ENCODE measurements around the gene RALGDS. TPM values are rescaled to one million over a fixed set of nuclear protein-coding genes. Genes with fewer than 3 reads are reported as not detected.

The RALGDS gene
- total and polyA plus RNA-seq, 9 of the 15 experiments (the other 6 are each of a cell fraction or from before 2014, with no cell fraction given): 0.75 to 43.3 (median 27.1) TPM

GRCh38 chr9:133122935-133123611 lies 2.0 kb upstream of the RALGDS start (continued):
- TF ChIP-seq HDAC3 (IDR thresholded peaks at IDR 0.05; ENCODE audit: borderline replicate concordance, partially characterized antibody) (no peak), MEF2A (IDR thresholded peaks at IDR 0.05; ENCODE audit: control insufficient read depth, low read depth, low read length) (no peak), HMG20B (CRISPR knock-in tag; IDR thresholded peaks at IDR 0.05) (no peak), POLR2A (conservative IDR thresholded peaks at IDR 0.05) (peak; percentile 49; the same call in 1 of the 2 replicates), PYGO2 (tag; IDR thresholded peaks at IDR 0.05) (no peak), TFAM (CRISPR knock-in tag; conservative IDR thresholded peaks at IDR 0.05) (no peak), HLTF (IDR thresholded peaks at IDR 0.05) (peak; percentile 84), HOXB6 (CRISPR knock-in tag; IDR thresholded peaks at IDR 0.05; ENCODE audit: borderline replicate concordance) (no peak), ZNF830 (CRISPR knock-in tag; IDR thresholded peaks at IDR 0.05) (no peak), NCOA6 (IDR thresholded peaks at IDR 0.05) (no peak), ILK (tag; IDR thresholded peaks at IDR 0.05; ENCODE audit: borderline replicate concordance, low read depth) (no peak), STAT5B (CRISPR knock-in tag; IDR thresholded peaks at IDR 0.05) (no peak), ZNF146 (CRISPR knock-in tag; IDR thresholded peaks at IDR 0.05; ENCODE audit: unreplicated experiment) (no peak), PHF21A (IDR thresholded peaks at IDR 0.05; ENCODE audit: borderline replicate concordance, low read depth) (no peak), RBM34 (IDR thresholded peaks at IDR 0.05; ENCODE audit: borderline replicate concordance, insufficient read depth, low read length) (no peak), NR2C2 (CRISPR knock-in tag; IDR thresholded peaks at IDR 0.05) (no peak), NR2C2 (tag; IDR thresholded peaks at IDR 0.05) (peak; percentile 87), ZZZ3 (IDR thresholded peaks at IDR 0.05) (no peak), ZNF586 (CRISPR knock-in tag; conservative IDR thresholded peaks at IDR 0.05) (no peak), ZNF77 (CRISPR knock-in tag; IDR thresholded peaks at IDR 0.05) (no peak), KLF10 (CRISPR knock-in tag; IDR thresholded peaks at IDR 0.05) (no peak), YY1 (IDR thresholded peaks at IDR 0.05; ENCODE audit: borderline replicate concordance in 1 of 3, control insufficient read depth in 1 of 3, extremely low read depth in 1 of 3, insufficient read depth in 3 of 3, insufficient read length in 1 of 3, insufficient replicate concordance in 2 of 3, low read depth in 1 of 3, low read length in 2 of 3) (peak in 1 of 3 experiments; percentile 8), E2F1 (CRISPR knock-in tag; IDR thresholded peaks at IDR 0.05) (no peak), ZNF644 (tag; IDR thresholded peaks at IDR 0.05; ENCODE audit: low read depth) (no peak), TAF9B (IDR thresholded peaks at IDR 0.05; ENCODE audit: partially characterized antibody) (no peak), ZNF239 (CRISPR knock-in tag; IDR thresholded peaks at IDR 0.05) (no peak), ZNF324 (CRISPR knock-in tag; IDR thresholded peaks at IDR 0.05) (no peak), FOXK2 (conservative IDR thresholded peaks at IDR 0.05 in 1 of 2, IDR thresholded peaks at IDR 0.05 in 1 of 2; ENCODE audit: low read depth in 2 of 2) (peak in 1 of 2 experiments; percentile 12; a peak in 1 of 4 replicates)
- TF ChIP-seq, protein P1, sequence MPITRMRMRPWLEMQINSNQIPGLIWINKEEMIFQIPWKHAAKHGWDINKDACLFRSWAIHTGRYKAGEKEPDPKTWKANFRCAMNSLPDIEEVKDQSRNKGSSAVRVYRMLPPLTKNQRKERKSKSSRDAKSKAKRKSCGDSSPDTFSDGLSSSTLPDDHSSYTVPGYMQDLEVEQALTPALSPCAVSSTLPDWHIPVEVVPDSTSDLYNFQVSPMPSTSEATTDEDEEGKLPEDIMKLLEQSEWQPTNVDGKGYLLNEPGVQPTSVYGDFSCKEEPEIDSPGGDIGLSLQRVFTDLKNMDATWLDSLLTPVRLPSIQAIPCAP (CRISPR knock-in tag; IDR thresholded peaks at IDR 0.05; ENCODE audit: borderline replicate concordance): no peak
